Ammon's horn (tissue), 1 donor: ENCODE measurements around the gene PFKFB2.

Experiments
- DNase-seq: peaks from one replicate; pipeline ENCODE4 v3.0.0-alpha.2; 2016; ENCODE audit warnings: low spot score

The PFKFB2 gene

DNA sequence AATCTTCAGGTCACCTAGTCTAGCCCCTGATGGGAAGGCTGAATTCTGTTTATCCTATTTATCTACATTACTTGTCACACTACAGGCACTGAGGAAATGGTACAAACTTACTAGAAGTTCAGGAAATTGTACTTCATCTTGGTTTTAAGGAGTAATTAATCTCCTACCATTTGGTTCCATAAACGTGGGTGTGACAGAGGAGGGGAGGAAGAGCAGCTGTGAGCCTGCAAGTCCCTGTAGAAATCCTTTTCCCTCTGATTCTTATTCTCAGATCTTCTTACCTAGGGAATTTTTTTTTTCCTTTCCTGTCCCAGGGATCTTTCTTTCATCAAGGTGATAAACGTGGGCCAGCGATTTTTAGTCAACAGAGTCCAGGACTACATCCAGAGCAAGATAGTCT, 14.1 kb downstream of the PFKFB2 start:
- no peak for DNase-seq

GRCh38 chr1:207067665-207068064, 14.6 kb downstream of the PFKFB2 start:
- no peak for DNase-seq

DNA sequence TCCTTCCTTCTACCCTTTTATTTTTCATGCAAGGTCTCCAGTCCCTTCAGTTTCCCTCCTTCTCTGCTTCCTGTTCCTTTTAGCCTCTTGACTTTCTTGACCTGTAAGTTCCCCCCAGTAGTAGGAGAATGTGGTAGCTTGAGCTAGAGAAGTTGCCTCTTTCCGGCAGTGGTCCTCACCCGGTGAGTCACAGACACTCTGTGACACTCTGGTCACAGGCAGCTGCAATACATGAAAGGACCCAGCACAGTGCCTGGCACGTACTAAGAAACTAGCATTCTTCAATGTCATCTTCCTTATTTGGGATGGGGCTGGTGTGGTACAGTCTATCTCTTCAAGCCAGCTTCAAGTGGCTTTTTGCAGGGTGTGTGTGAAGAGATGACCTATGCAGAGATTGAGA, 16.0 kb downstream of the PFKFB2 start:
- DNase-seq: no peak

DNA sequence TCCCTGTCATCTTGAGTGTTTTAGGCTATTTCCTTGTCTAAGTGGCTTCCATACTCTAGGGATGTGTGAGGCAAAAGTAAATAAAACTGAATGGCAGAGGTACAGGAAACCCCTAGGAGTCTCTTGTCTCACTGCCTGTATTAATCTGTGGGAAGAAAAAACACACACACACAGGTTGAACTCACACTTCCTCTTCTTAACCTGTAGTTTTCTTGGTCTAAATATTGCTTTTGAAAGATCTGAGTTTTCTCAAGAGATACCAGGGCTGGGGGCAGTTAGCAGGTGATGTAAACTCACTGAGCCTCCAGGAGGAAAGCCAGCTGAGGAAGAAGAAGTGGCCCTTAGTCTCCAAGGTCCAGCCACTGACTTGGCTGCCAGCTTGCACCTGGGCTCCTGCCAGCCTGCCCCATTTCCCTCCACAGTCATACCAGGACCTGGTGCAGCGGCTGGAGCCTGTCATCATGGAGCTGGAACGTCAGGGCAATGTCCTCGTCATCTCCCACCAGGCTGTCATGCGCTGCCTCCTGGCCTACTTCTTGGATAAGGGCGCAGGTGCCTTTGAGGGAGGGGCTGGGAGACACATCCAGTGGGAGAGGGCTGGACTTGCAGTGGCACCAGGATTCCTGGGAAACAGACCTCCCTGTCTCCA, 16.9 kb downstream of the PFKFB2 start:
- DNase-seq: no peak

- no peak for DNase-seq
Observed at GRCh38 chr1:207070811-207071210, 17.7 kb downstream of the PFKFB2 start.

GRCh38 chr1:207071426-207071825, 18.4 kb downstream of the PFKFB2 start:
- no peak for DNase-seq

DNA sequence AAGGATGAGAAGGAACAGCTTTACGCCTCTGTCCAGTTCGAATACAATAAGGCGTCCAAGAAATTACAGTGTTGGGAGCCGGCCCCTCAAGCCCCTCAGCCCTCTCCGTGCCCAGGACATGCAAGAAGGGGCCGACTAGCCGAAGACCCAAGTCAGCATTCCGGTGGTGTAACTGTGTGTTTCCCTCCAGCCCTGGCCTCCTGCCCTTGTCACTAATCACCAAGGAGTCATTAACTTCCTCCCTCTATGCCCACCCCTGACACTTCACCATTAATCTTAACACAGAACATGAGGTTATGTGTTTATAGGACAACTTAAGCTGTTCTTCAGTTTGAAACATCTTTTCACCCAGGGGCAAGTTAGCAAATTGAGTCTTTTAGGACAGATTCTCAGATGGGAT, 19.2 kb downstream of the PFKFB2 start:
- no peak for DNase-seq

DNA sequence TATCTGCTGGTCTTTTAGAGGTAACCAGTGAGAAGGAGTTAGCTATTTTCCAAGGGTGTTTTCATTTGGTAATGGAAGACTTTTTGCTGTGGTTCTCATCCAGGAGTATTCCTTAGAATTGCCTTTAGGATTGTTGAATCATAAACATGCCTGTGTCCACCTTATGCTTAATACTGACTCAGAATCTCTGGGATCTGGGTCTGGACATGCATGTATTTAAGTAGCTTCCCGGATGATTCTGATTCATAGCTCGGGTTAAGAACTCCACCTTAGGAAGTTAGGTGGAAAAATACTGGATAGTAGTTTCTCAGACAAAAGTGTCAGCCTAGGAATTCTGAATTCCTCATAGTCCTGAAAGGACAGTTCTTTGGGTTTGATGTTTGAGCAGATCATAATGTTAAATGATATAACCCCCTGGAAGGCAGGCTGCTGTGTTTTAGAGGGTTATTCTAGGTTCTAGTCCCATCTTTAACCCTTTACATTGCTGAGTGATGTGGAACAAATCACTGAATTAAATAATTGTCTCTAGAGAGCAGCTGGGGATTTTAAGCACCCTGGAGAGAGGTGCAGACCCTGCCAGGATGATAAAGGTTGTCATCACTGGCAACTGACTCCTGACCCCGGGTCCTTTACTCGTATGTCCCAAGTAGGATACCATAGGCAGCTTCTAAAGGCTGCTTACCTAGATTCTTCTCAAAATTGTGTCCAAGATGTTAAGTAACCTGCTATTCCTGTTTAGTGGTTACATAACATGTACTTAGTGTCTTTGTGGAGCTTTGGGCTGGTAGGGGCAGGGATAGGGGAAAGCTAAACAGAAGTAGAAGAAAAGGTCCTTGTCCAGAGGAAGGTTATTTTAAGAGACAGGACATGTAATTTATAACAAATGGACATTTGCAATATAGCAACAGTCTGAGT, 21.1 kb downstream of the PFKFB2 start:
- DNase-seq: no peak

DNA sequence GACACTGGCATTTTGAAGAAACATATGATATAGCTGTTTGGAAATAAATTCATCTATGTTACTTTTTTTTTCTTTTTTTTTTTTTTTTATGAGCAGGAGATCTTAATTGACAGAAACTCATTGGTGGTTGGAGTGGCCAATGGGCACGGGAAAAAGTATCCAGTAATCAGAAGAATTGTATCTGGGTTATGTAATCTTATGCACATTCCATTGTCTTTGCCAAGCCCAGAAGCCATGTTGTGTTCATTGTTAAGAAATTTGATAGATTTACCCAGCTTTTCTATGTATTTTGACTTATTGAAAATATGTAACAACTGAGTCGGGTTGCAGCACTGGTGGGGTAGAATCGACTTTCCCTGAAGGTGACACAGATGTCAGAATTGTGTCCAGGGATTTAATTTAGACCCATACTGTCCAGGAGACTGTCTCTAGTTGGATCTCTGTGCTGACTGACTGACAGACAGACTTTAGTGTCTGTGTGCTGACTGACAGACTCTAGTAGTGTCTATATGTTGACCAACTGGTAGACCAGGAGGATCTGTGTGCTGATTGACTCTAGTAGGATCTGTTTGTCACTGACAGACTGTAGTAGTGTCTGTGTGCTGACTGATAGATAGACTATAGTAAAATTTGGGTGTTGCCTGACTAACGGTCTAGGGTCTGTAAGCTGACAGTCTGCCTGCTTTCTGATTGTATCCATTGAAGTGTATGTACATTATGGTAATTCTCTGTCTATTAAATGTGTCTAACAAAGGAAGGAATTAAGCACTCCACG, 23.3 kb downstream of the PFKFB2 start:
- no peak for DNase-seq

- no peak for DNase-seq
Observed at GRCh38 chr1:207077012-207077411, 23.9 kb downstream of the PFKFB2 start.

DNA sequence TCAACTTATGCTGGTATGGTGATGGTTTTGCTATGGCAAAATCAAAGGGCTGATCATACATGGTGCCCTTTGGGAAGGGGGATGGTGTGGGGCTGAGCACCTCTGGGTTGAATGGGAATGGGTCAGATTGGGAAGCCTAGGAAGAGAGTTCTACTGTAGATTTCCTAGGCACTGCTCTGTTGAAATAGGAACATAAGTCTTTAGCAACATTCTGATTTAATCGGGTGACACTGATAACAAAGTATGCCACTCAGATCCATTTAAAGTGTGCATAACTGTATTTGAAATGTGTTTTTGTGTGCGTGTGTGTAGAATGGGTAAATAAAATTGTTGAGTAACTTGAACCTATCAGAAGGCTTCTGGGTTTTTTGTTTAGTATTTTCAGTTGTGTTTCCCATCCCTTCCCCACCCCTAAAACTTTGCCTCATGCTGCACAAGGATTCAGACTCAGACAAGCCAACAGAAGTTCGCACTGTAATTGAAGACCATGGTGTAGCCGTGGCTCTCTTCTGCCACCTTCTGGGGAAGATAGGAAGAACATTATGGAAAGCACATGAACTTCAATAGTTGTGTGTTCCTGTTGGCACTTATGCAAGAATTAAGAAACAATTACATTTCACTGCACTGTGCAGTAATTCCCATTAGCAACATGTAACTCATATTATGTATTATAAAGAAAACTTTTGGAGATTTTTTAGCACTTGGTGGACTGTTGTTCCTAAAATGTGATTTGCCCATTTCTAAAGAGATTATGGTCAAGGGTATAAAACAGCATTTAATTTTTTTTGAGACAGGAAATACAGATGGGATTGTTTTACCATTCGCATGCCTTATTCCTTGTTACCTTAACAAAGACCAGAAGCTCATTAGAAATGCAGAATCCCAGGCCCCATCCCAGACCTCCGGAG, 24.6 kb downstream of the PFKFB2 start:
- peak; percentile 89 for DNase-seq

GRCh38 chr1:207078578-207079132, 25.6 kb downstream of the PFKFB2 start:
- no peak for DNase-seq

DNA sequence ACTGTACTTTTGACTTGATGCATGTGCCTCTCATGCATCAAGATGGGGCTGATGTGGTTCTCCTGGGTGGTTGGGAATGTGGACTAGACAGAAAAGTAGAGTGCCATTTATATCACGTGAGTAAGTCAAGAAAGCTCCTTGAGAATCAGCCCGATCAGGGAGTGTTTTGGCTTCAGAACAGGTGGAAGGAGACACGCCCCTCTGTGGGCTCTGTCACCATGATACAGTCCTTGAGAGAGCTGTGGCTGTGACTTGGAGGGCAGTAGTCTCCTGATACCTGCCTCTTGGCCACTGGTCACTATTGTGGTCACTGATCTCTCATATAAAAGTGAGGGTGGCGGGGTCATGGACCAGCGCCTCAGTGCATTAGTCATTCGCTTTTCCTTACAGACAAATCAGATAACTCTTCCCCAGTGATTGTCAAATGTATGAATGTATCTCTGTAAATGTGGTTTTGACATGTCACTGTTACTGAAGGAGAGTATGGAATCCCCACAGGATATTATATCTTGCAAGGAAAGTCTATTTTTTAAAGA, 26.7 kb downstream of the PFKFB2 start:
- no peak for DNase-seq

DNA sequence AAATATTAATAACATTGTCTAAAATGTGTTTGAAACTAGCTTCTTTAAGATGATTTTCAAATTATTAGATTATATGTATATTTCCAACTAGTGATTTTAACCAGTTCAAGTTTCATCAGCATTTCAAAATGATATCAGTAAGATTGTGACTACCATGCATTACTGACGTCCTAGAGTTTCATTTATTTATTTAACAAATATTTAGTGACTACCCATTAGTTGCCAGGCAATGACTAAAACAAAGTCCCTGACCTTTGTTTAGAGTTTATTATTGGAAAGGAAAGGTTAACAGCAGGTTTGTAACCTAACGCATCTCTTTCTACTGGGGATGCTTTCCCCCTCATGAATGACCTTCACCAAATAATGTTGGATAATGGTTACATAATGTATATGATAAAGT, 28.0 kb downstream of the PFKFB2 start:
- no peak for DNase-seq

- no peak for DNase-seq
Observed at GRCh38 chr1:207081806-207082205, 28.7 kb downstream of the PFKFB2 start.

DNA sequence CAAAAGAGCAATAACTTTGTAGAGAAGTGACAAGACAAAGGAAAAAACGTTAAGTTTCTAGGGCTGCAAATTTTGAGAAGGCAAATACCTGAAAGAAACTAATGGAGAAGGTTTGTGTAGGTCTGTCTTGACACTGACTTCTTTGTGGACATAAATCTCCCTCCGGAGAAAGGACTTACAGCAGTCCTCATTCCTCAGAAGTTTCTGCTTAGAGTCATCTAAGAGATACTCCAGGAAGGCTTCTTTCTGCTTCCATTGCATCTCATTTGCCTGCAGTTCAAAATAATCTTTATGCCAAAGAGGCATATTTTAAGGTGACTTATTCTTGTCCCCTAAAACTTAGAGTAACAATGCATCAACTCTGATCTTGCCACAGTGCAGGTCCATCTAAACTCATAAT, 31.2 kb downstream of the PFKFB2 start:
- no peak for DNase-seq

DNA sequence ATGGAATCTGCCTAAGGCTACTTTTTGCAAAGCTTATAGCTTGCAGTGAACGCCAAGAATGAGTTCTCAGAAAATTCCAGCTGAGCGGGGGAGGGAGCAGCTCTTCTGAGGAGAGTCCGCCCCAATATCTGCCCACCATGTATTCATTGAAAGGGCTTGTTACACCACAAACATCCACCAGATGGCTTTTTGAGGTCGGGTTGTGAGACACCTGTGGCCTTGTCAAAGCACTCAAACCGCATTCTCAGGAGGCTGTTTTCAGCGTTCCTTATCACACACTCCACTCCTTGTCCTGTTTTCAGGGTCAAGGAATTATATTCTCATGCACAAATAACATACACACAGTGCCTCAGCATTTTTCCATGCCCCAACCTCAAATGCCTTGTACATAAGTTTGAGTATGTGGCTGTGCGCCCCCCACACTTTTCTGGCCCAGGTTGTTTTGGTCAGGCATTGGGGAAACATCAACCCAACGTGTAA, 31.7 kb downstream of the PFKFB2 start:
- DNase-seq: peak; percentile 67

DNA sequence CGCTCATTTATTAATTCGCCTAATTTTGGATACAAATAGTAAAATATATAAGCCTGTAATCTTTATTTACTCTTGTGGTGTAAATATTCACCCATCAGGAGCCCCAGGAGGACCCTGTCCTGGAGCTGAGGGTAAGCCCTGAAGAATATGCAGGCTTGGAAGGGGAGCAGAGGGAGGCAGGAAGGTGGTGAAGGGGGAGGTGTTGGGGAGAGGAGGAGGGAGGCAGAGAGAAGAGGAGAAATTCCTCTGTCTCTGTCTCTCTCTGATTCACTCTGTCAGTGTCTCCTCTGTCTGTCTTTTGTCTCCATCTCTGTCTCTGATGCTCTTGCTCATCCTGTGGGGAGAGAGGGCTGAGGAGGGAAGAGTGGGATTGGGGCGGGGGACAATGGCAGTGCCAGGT, 32.8 kb downstream of the PFKFB2 start:
- DNase-seq: no peak

- DNase-seq: no peak
Observed at GRCh38 chr1:207088161-207088560, 35.1 kb downstream of the PFKFB2 start.

- no peak for DNase-seq
Observed at GRCh38 chr1:207088701-207089626, 35.9 kb downstream of the PFKFB2 start, which contains the start of gene C4BPB. TSS of gene C4BPB (plus strand) at chr1:207088860. CDS start at chr1:207089532, 672 bp downstream.
